ENCODE results near the gene AHSG. TPM values are rescaled to one million over a fixed set of nuclear protein-coding genes. Genes with fewer than 3 reads are reported as not detected.

Gene AHSG
- total and polyA plus RNA-seq, 7 donors = 0.04 TPM; not detected in 6

GRCh38 chr3:186663361-186664118 lies 50.7 kb downstream of the AHSG start:
- DNase-seq = no peak
- Histone ChIP-seq H3K4me3 (no peak overlapping the region), H3K27me3 (peaks cover 0 to 12% (median 0%) of the 10 kb centered on the region in 3 donors), H3K27ac (no peak overlapping the region), H3K9me3 (no peaks in the 10 kb centered on the region), H3K4me1 (no peaks in the 10 kb centered on the region), H3K36me3 (no peaks in the 10 kb centered on the region)
- TF ChIP-seq EP300 (IDR thresholded peaks at IDR 0.05) (no peak), POLR2AphosphoS5 (IDR thresholded peaks at IDR 0.05) (no peak), POLR2A (IDR thresholded peaks at IDR 0.05) (no peak)
- TF ChIP-seq, protein P1, sequence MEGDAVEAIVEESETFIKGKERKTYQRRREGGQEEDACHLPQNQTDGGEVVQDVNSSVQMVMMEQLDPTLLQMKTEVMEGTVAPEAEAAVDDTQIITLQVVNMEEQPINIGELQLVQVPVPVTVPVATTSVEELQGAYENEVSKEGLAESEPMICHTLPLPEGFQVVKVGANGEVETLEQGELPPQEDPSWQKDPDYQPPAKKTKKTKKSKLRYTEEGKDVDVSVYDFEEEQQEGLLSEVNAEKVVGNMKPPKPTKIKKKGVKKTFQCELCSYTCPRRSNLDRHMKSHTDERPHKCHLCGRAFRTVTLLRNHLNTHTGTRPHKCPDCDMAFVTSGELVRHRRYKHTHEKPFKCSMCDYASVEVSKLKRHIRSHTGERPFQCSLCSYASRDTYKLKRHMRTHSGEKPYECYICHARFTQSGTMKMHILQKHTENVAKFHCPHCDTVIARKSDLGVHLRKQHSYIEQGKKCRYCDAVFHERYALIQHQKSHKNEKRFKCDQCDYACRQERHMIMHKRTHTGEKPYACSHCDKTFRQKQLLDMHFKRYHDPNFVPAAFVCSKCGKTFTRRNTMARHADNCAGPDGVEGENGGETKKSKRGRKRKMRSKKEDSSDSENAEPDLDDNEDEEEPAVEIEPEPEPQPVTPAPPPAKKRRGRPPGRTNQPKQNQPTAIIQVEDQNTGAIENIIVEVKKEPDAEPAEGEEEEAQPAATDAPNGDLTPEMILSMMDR (IDR thresholded peaks at IDR 0.05) = no peak
- WGBS, 2 donors = 51 to 77% methylated on average over 7 of the region's 7 CpGs
- intact Hi-C loops (cut with DNase I) = no loop called here

DNA sequence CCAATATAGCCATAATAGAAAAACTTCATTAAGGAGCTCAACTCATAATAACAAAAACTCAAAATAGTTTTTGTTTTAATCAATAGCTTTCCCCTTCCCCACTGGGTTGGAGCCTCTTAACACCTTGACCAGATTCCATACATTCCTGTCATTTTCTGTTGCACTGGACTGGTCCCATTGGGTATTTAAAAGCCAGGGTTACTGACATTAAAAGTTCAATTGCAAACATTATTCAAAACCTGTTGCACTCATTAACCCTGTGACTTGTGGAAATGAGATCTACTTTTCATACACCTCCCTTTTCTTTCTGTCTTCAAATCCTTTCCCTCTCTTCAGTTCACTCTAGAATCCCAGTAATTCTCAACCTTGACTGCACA lies 51.2 kb downstream of the AHSG start:
- DNase-seq = no peak
- intact Hi-C loops (cut with DNase I) = no loop called here
- Histone ChIP-seq H3K4me1 (no peaks in the 10 kb centered on the region), H3K4me3 (no peak overlapping the region), H3K9me3 (no peaks in the 10 kb centered on the region), H3K27me3 (peaks cover 0 to 12% (median 0%) of the 10 kb centered on the region in 3 donors), H3K36me3 (no peaks in the 10 kb centered on the region), H3K27ac (no peak overlapping the region)
- no peak for TF ChIP-seq EP300 (IDR thresholded peaks at IDR 0.05)

GRCh38 chr3:186664506-186664905 lies 51.6 kb downstream of the AHSG start:
- no peak for TF ChIP-seq EP300 (IDR thresholded peaks at IDR 0.05)
- TF ChIP-seq POLR2A (IDR thresholded peaks at IDR 0.05) = no peak
- TF ChIP-seq, protein P1 (IDR thresholded peaks at IDR 0.05) = no peak
- no peak for TF ChIP-seq POLR2AphosphoS5 (IDR thresholded peaks at IDR 0.05)
- no peak overlapping the region for H3K4me3 ChIP-seq
- DNase-seq = no peak
- H3K4me1 ChIP-seq = no peaks in the 10 kb centered on the region
- no peaks in the 10 kb centered on the region for H3K9me3 ChIP-seq
- intact Hi-C loops (cut with DNase I) = no loop called here
- no peak overlapping the region for H3K27ac ChIP-seq
- WGBS, 2 donors = 76 to 85% methylated on average over 4 of the region's 4 CpGs
- no peaks in the 10 kb centered on the region for H3K36me3 ChIP-seq
- peaks cover 0 to 12% (median 0%) of the 10 kb centered on the region in 3 donors for H3K27me3 ChIP-seq

DNA sequence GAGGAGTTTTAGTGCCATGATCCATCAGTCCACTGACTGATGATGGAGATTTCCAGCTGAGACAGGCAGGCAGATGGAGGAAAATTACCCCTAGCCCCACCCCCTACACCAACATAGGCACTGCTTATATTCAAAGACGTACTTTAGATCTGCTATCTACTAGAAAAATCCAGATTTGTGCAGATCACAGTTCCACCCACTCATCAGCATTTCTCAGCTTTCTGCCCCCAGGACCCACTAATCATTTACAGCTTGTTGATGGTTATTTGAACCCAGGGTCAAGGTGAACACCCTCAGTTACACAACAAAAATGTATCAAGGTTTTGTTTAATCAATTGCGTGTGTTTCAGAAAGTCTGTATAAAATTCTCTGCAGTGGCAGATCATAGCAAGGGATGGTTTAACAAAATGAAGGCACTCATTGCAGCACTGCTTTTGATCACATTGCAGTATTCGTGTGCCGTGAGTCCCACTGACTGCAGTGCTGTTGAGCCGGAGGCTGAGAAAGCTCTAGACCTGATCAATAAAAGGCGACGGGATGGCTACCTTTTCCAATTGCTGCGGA lies 52.8 kb downstream of the AHSG start, which contains the start of gene HRG:
Gene HRG, plus strand, starts transcription at position 390 of the 564 bp plus-strand sequence. Its CDS starts 18 bp downstream, at position 408.
- H3K27ac ChIP-seq = no peak within 1 kb of the TSS
- intact Hi-C loops (cut with DNase I) = no loop called here
- no peak for DNase-seq
- 91 to 94% methylated on average over 8 of the region's 8 CpGs for WGBS, 2 donors
- TF ChIP-seq POLR2AphosphoS5 (IDR thresholded peaks at IDR 0.05) (no peak), EP300 (IDR thresholded peaks at IDR 0.05) (no peak), POLR2A (IDR thresholded peaks at IDR 0.05) (no peak)
- TF ChIP-seq, protein P1 (IDR thresholded peaks at IDR 0.05) = no peak
- no peak within 1 kb of the TSS for H3K4me3 ChIP-seq
- no peaks in the 10 kb centered on the region for H3K4me1 ChIP-seq
- peaks cover 0 to 12% (median 0%) of the 10 kb centered on the region in 3 donors for H3K27me3 ChIP-seq
- no peaks in the 10 kb centered on the region for H3K9me3 ChIP-seq
- no peaks in the 10 kb centered on the region for H3K36me3 ChIP-seq

- no peaks in the 10 kb centered on the region for H3K4me1 ChIP-seq
- no peak overlapping the region for H3K27ac ChIP-seq
- 76 to 79% methylated on average over 6 of the region's 6 CpGs for WGBS, 2 donors
- TF ChIP-seq, protein P1 (IDR thresholded peaks at IDR 0.05) = no peak
- TF ChIP-seq EP300 (IDR thresholded peaks at IDR 0.05) = no peak
- TF ChIP-seq POLR2A (IDR thresholded peaks at IDR 0.05) = no peak
- no peaks in the 10 kb centered on the region for H3K36me3 ChIP-seq
- intact Hi-C loops (cut with DNase I) = no loop called here
- peaks cover 0 to 12% (median 0%) of the 10 kb centered on the region in 3 donors for H3K27me3 ChIP-seq
- H3K4me3 ChIP-seq = no peak overlapping the region
- H3K9me3 ChIP-seq = no peaks in the 10 kb centered on the region
- no peak for DNase-seq
Observed at GRCh38 chr3:186668426-186668825, 55.6 kb downstream of the AHSG start.
